NCI-H1048 (cell line): ENCODE data around the gene MAPKAPK2.

Experiments used
- DNase-seq: peaks from one replicate; lab custom pipeline; 2025; lab: John Stamatoyannopoulos, UW

The MAPKAPK2 gene

DNA sequence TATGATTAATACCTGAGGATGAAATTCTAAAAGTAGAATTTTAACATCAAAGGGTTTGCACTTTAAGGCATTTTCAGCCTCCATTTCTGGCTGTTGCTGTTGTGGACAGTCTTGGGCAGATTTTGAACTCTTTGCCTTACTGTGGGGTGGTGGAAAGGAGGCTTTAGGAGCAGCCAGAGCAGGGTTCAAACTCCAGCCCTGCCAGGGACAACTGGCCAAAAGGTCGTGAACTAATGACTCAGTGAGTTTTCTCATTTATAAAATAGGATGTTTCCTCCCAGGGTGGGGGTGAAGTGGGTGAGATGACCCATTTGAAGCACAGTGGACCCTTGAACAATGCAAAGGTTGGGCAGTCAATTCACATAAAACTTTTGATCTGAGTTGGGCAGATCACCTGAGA lies 36.7 kb downstream of the MAPKAPK2 start:
- DNase-seq = no peak

DNA sequence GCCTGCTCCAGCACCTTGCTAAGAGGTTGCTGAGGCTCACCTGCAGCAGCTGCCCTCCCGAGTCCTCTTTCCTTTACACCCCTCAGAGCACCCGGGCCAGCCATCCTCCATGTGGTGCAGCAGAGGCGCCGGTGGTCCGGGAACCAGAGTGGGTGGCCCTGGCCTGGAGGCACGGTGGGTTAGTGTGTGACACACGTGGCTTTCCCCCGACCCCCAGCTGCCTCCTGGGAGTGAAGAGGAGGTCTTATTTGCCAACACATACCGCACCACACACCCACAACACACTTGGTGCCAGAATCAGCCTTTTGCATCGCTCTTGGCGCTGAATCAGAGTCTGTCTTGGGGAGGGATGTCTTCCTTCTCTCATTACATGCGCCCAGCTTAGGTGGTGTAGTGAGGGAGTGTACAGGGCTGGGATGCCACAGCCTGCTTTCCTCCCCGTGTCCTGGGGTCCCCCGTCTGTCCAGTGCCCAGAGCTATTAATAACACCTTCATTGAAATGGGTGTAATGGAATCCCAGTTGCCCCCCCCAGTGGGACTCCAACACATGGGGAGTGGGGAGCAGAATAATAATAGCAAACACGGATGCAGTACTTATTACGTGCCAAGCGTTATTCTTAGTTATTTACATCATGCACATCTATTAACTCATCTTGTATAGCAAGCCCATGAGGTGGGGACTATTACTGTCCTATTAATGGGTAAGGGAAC lies 38.2 kb downstream of the MAPKAPK2 start:
- DNase-seq = no peak

DNA sequence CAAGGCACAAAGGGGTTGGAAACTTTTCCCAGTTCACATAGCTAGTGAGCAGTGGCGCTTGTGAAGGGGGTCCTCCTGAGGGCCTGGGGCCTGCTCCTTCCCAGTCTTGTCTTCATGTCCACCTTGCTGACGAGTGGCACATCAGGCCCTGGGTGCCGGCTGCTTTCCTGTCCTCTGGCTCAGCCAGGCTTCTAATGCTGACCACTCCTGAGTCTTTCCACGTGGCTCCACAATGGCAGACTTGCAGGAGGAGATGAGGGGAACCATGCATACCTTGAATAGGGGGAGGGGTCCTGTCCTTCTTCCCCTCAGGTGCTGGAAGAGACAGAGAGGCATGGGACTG lies 38.7 kb downstream of the MAPKAPK2 start:
- DNase-seq = no peak

DNA sequence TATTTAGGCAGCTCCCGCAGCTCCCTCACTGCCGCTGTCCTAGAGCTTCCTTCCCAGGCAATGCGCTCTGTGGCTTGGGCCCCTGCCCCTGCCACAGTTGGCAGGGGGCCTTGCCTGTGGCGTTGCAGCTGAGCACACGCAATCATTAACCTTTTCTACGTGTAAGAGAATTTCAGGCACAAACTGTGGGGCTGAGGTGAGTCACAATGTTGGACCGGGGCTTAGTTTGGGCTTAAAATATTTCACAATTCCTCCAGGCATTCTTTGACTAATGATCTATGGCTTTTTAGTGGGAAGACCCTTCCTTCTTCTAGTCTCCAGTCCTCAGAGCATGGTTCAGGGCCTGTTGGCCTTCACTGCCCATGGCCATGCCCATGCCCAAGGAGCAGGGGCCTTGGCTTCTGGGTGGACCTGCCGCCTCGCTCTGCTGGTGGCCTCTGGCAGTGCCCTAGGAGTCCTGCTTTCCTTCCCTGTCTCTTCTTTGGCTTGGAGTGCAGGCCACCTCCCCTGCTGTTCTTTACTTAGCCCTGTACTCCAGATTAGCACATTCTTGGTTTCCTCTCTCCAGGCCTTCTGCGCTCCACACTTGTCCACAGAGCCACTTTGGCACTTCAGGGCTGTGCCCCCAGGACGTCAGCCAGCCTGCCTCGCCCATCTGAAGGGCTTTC lies 39.2 kb downstream of the MAPKAPK2 start:
- DNase-seq = no peak

DNA sequence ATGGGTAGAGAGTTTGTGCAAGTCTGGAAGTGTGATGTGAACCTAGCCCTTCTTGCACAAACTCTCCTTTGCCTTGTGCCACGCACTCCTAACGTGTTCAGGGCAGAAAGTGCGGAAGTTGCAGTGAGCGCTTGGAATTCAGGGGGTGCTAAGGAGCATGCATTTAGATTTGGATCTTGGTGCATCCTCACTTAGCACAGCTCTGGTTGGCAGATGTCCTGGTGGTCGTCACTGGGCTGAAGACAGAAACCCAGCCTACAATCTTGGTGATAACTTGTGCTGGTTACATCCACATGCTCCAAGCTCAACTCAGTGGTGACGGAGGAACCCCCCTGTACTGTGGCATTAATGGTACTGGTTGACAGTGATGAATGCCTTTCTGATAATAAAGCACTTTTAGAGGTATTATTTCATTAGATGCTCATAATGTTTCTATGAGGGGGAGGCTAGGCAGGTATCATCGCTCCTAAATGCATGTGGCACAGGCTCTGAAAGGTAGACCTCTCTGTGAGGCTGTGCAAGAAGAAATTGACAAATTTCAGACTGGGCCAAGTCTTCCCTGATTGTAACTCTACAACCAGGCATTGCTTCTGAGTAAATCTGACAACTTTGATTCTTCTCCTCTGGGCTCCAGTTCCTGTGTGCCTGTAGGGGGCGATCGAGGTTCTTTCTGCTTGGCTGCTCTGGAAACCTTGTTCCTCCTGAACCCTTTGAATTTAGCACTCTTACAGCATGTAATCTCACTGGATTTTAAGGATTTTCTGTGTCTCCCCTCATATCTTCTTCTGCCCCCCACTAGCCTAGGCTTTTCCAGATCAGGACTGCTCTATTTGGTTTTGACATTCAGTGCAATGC lies 40.6 kb downstream of the MAPKAPK2 start:
- DNase-seq = no peak

DNA sequence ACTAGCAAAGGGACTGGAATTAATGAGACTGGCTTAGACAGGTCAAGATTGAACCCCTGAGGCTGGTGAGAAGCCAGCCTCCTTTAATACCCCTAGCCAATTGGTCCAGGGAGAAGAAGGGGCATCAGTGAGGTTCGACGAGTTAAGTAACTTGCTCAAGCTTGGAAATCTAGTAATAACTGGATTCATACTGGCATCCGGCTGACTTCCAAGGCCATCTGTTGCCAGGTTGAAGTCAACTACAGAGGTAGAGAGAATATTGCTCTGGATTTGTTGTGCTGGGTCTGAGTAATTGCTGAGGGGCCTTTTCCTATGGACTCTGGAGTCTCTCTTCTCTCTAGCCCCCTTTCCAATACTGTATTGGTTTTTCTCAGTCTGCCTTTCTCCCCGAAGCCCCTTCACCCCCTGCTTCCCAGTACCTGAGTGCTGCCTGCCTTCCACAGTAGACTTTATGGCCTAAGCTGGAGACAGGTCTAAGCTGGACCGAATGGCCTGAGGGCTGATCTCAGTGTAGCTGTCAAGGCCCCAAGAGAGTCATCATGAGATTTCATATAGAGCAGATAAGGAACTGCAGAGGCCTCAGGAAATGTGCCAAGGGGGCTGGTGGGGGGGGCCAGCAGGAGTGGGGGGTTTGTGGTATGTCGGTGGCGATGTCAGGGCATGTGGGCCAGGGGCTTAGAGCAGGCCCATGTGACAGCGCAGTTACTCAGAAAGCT lies 43.4 kb downstream of the MAPKAPK2 start:
- no peak for DNase-seq

DNA sequence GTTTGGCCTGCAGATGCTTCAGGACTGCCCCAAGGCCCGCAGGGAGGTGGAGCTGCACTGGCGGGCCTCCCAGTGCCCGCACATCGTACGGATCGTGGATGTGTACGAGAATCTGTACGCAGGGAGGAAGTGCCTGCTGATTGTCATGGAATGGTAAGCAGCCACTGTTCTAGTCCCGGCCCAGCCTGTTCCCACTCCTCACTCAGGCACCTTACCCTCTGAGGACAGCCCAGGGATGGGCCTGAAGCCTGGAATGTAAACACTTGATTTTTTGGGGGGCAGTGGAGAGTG lies 43.9 kb downstream of the MAPKAPK2 start:
- no peak for DNase-seq

DNA sequence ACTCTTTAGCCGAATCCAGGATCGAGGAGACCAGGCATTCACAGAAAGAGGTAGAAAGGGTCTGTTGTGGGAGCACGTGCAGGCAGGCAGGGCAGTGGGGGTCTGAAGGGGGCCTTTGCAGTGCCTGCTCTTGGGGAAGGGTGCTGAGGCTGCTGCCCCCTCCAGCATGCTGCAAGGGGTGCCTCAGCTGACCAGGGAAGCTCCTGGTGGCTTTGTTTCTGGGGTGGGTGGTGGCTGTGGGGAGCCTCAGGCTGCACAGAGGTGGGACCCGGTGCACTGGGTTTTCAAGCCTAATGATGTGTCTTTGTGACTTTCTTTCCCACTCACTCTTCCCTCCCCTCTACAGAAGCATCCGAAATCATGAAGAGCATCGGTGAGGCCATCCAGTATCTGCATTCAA lies 44.3 kb downstream of the MAPKAPK2 start:
- no peak for DNase-seq

DNA sequence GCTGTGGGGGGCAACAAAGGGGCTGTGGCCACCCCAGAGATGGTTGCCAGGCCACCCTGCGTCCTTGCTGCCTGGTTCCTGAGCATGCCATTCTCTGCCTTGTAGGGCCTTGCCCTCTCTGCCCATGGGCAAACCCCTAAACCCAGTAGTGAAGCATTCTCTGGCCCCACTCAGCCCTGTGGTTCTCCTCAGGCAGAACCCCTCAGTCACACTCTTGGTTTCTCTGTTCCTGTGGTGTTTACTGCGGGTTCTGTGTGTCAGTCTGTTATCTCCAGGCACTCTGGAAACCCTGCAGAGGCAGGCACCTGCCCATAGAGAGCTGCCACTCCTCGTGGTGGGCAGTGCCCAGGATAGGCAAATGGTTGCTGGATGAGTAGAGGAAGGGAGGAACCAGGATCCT lies 44.8 kb downstream of the MAPKAPK2 start:
- DNase-seq = no peak

DNA sequence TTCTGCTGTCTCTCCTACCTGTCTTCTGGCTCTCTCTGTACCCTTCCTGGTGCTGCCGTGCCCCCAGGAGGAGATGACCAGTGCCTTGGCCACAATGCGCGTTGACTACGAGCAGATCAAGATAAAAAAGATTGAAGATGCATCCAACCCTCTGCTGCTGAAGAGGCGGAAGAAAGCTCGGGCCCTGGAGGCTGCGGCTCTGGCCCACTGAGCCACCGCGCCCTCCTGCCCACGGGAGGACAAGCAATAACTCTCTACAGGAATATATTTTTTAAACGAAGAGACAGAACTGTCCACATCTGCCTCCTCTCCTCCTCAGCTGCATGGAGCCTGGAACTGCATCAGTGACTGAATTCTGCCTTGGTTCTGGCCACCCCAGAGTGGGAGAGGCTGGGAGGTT lies 47.8 kb downstream of the MAPKAPK2 start:
- DNase-seq = no peak

DNA sequence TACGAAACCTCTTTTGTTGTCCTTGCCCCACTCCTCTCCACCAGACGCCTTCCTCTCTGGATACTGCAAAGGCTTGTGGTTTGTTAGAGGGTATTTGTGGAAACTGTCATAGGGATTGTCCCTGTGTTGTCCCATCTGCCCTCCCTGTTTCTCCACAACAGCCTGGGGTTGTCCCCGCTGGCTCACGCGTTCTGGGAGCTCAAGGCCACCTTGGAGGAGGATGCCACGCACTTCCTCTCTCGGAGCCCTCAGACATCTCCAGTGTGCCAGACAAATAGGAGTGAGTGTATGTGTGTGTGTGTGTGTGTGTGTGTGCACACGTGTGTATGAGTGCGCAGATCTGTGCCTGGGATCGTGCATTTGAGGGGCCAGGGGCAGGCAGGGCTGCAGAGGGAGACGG lies 48.3 kb downstream of the MAPKAPK2 start:
- no peak for DNase-seq

DNA sequence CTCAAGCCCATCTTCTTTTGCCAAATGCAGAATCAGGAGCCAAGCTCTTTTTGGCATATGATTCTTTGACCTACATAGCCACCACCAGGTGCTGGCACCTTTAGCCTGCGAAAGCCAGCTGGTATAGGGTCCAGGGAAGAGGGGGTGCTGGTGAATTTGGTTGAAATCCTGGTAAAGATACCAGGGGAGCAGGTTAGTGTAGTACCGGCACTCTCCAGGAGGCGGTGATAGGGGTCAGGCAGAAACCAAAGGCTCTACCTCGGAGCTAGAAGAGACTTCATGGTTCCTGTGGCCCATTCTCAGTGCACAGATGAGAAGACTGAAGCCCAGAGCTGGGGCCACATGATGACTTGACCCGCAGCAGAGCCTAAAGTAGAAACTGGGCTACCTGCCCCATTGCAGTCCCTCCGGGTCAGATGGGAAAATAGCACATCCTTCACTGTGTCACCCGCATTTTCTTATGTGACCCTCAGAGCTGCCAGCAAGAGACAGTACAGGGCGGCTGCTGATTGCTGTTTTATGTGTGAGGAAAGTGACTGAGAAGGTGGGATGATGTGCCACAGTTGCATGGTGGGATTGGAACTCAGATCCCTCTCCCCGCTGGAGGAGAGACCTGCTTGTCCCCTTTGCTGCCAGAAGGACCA lies 49.9 kb downstream of the MAPKAPK2 start:
- no peak for DNase-seq

DNA sequence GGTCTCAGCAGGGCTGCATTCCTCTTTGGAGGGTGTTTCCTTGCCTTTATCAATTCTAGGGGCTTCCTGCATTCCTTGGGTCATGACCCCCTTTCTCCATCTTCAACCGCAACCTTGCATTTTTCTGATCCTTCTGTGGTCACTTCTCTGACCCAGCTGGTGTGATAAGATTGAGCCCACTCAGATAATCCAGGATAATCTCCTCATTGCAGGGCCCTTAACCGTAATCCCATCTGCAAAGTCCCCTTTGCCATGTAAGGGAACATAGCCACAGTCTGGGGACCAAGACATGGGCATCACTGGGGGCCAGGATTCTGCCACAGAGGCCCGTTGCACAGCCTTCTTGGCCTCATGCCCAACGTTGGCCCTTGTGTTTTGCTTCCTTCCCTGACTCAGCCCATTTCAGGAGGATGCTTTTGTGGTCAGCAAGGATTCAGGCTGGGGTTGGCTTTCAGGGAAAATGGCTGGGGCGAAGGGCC lies 50.9 kb downstream of the MAPKAPK2 start:
- no peak for DNase-seq

DNA sequence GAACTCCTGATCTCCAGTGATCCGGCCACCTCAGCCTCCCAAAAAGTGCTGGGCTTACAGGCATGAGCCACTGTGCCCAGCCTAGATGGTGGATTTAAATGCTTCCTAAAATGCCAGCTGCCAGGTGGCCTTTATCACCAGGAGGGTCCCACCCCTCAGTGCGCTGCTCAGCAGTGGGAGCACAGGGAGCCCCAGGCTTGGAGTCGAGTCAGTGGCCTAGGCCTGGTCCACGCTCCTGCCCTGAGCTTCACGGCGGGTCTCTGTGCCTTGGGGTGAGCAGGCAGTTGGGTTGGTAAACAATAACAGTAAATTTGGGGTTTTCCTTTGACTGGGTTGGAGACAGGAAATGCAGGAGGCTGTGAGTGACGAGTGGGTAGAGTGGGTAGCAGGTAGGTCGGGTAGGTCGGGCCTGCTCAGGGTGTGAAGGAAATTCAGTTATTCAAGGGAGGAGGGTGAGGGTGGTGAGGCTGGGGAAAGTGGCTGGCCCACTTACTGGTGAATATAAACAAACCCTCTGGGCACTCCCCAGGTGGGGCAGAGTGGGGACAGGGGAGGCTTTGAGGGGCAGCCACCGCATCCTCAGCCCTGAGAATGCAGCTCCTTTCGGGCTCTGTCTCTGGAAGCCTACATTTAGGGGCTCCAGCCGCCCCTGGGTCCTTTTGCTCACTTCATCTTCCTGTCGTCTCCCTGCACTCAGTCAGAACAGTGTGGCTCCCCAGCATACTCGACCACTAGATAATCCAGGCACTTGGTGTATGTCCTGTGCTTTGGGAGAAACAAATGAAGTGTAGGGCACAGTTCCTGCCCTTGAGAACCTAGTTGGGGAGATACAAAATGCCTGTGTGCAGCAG lies 52.4 kb downstream of the MAPKAPK2 start:
- no peak for DNase-seq

DNA sequence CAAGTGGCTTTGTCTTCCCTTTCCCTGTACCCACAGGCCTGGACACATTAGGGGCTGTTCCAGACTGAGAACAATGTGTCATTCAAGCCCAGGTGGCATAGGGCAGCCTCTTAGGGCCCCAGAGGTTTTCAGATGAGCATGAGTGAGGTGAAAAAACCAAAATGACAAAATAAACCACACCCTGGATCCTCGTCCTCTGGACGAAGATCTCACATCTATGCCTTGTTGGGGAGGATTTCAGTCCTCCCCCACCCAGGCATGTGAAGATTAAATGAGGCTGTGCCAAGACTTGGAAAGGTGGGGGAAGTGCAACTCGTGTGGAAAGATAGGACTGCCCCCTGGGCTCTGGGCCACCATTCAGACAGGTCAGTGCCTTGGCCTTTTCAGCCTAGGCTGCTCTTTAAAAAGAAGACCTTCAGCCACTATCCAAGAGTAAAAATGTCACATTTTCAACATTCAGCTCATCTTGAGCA lies 53.1 kb downstream of the MAPKAPK2 start:
- no peak for DNase-seq

DNA sequence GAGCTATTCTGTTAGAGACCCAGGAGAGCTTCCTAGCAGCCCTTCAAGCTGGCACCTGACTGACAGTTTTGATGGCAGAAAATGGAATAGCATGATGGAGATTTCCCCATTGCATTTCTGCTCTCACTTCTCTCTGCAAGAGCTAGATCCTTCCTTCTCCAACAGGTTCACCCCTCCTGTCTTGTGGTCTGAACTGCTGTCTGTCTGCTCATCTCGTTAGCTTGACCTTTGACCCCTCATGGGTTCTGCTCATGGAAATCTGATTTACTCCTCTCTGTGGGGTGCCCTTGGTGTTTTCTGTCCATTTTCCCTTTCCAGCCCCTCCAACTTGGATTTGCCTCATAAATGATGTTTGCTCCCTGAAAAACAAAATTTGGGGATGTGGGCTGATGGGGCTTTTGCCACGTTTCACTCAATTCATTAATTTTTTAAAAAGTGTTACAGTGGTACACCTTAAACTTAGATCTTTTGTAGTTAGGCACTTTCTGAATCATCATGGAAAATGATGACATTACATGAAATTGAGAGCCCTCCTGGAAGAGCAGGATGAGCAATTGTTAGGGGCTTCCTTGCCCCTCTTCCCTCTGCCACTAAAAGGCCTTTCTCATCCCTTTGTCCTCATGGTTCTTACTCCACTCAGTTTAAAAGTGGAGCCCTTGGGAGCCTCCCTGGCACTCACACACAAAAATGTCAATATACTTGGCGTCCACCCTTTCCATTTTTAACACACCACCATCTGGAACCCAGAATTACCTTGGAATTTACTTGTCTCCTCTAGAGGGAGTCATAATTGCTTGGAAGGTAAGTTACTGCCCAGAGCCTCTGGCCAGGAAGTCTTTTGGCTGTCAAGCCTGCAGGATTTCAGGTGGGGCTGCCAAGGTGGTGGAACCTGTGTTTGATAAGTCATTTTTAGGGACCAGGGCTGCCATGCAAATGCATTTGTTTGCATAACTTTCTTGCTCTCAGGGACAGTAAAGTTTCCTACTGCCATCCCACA lies 54.0 kb downstream of the MAPKAPK2 start:
- no peak for DNase-seq

DNA sequence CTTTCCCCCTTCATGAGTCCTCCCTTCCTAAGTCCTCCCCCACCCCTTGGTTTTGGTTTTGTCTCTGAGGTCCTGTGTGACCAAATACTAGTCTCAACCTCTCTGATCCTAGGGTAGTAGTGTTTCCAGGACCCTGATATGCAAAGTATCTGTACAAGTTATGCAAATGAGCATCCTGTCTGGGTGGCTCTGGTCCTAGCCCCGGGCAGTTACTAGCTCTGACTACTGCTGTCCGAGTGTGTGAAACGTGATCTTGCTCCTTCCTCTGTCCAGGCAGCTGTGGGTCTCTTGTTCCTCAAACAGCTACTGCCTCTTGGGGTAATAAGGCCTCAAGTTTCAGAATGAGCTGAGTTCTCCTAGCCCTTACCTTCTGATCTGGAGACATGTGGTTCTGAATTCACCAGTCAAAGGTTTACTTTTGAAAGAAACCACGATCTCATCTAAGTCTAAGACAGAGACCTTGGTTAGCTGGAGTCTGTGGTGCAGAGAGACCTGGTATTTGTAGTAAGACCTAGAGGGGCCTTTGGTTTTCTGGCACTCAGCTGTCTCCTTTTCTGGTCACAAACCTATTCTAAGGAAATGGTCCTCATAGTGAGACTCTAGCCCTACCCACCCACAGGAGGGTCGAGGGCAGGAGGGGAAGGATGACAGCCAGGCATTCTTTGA lies 54.8 kb downstream of the MAPKAPK2 start:
- DNase-seq = peak; percentile 85

DNA sequence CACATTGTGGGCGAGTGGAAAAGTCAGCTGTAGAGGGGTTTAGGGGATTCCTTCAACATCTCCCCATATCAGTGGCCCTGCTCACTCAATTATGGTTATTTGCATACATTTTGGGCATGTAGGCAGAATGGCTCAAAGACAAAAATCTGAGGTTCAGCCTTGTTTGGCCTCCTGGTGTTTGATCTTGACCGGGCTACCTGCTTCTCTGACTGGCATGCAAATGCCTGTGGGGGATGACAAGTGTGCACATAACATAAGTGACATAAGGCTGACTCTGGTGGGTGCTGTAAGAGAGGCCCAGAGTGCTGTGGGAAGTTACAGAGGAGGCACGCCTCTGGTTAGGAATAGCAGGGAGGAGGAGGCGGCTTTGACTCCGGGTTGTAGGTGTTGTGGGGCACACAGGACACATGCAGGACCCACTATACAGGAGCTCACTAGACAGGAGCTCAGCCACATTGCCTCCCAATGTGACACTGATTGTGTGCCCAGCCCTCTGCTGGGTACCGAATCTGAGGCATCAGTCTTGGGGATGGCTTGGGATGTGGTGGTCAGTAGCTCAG lies 56.5 kb downstream of the MAPKAPK2 start:
- no peak for DNase-seq
